Fibroblast of upper back skin (primary cell): ENCODE data around the gene MINDY4.
"Not testable (repeated sequence)": the region's sequence is repeated elsewhere in the genome, so short reads cannot be mapped to it uniquely, and the experiment has no call there.

Experiments used
- DNase-seq: peaks from one replicate; pipeline ENCODE4 v3.0.0-alpha.2; 2013

Gene MINDY4

GRCh38 chr7:30805081-30805691 lies 34.0 kb downstream of the MINDY4 start:
- DNase-seq: no peak

- no peak for DNase-seq
These were observed 34.7 kb downstream of the MINDY4 start for GRCh38 chr7:30805931-30806330.

- not testable (repeated sequence) for DNase-seq
These were observed 36.3 kb downstream of the MINDY4 start for GRCh38 chr7:30807477-30807876.

- not testable (repeated sequence) for DNase-seq
These were observed 36.7 kb downstream of the MINDY4 start for GRCh38 chr7:30807941-30808340.

GRCh38 chr7:30810986-30811385 lies 39.8 kb downstream of the MINDY4 start:
- no peak for DNase-seq

- no peak for DNase-seq
These were observed 41.5 kb downstream of the MINDY4 start for GRCh38 chr7:30812676-30813075.

GRCh38 chr7:30813466-30813865 lies 42.2 kb downstream of the MINDY4 start:
- no peak for DNase-seq

- DNase-seq: no peak
These were observed 43.6 kb downstream of the MINDY4 start for GRCh38 chr7:30814700-30815387.

GRCh38 chr7:30815388-30815854 lies 44.2 kb downstream of the MINDY4 start:
- DNase-seq: no peak

- DNase-seq: no peak
These were observed 44.9 kb downstream of the MINDY4 start for GRCh38 chr7:30815951-30816644.

- no peak for DNase-seq
These were observed 45.6 kb downstream of the MINDY4 start for GRCh38 chr7:30816645-30817370.

GRCh38 chr7:30817371-30817767 lies 46.2 kb downstream of the MINDY4 start:
- peak; percentile 25 for DNase-seq

- DNase-seq: no peak
These were observed 53.9 kb downstream of the MINDY4 start for GRCh38 chr7:30824821-30825720.

GRCh38 chr7:30826181-30826580 lies 55.0 kb downstream of the MINDY4 start:
- DNase-seq: no peak

GRCh38 chr7:30828591-30828990 lies 57.4 kb downstream of the MINDY4 start:
- no peak for DNase-seq

GRCh38 chr7:30829471-30829870 lies 58.3 kb downstream of the MINDY4 start:
- DNase-seq: no peak

- DNase-seq: no peak
These were observed 60.0 kb downstream of the MINDY4 start for GRCh38 chr7:30831227-30831626.

- no peak for DNase-seq
These were observed 60.7 kb downstream of the MINDY4 start for GRCh38 chr7:30831936-30832335.

- not testable (repeated sequence) for DNase-seq
These were observed 62.9 kb downstream of the MINDY4 start for GRCh38 chr7:30834017-30834674.

GRCh38 chr7:30835396-30835915 lies 64.2 kb downstream of the MINDY4 start:
- no peak for DNase-seq

GRCh38 chr7:30836991-30837390 lies 65.8 kb downstream of the MINDY4 start:
- DNase-seq: no peak
